HG02759 (cell line): ENCODE measurements around the gene TBP.
"Not testable (repeated sequence)": the region's sequence is repeated elsewhere in the genome, so short reads cannot be mapped to it uniquely, and the experiment has no call there.

ENCODE experiments used
- ATAC-seq: cut with Tn5 transposase; IDR thresholded peaks from one replicate; pipeline ENCODE4 v1.9.1; 2021; ENCODE audit warnings: mild to moderate bottlenecking, moderate library complexity; ENCODE audit not compliant: unreplicated experiment

The TBP gene

GRCh38 chr6:170597278-170597677 is 43.1 kb downstream of the TBP start:
- ATAC-seq, result no peak

GRCh38 chr6:170605574-170606259 is 51.5 kb downstream of the TBP start:
- ATAC-seq, result no peak

GRCh38 chr6:170609225-170609624 is 55.1 kb downstream of the TBP start:
- not testable (repeated sequence) for ATAC-seq

- ATAC-seq, result peak; percentile 92
These were observed 58.2 kb downstream of the TBP start for GRCh38 chr6:170612256-170612804.

GRCh38 chr6:170616020-170616554 is 61.9 kb downstream of the TBP start:
- not testable (repeated sequence) for ATAC-seq
